Measurements from ENCODE around the gene ACAD11.

DNA sequence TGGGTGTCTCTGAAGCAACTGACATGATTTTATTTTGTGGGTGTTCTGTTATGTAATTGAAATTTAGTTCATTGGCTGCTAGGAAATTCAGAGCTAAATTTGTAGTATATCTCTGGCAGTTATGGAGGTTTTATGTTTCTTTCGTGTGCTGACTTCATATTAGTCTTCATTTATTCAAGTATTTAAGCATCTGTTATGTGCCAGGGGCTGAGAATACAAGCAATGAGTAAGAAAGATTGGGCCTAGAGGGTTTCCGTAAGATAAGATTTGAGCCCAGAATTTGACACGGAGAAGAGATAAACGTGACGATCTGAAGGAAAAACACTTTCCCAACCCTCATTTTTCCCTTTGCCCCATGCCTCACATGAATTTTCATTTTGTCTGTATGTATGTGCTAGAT is 137.7 kb downstream of the ACAD11 start:
- TF ChIP-seq, protein P1, sequence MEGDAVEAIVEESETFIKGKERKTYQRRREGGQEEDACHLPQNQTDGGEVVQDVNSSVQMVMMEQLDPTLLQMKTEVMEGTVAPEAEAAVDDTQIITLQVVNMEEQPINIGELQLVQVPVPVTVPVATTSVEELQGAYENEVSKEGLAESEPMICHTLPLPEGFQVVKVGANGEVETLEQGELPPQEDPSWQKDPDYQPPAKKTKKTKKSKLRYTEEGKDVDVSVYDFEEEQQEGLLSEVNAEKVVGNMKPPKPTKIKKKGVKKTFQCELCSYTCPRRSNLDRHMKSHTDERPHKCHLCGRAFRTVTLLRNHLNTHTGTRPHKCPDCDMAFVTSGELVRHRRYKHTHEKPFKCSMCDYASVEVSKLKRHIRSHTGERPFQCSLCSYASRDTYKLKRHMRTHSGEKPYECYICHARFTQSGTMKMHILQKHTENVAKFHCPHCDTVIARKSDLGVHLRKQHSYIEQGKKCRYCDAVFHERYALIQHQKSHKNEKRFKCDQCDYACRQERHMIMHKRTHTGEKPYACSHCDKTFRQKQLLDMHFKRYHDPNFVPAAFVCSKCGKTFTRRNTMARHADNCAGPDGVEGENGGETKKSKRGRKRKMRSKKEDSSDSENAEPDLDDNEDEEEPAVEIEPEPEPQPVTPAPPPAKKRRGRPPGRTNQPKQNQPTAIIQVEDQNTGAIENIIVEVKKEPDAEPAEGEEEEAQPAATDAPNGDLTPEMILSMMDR (conservative IDR thresholded peaks at IDR 0.05; ENCODE audit: low read length), result no peak
- TF ChIP-seq EZH2phosphoT487 (IDR thresholded peaks at IDR 0.05; ENCODE audit: borderline replicate concordance, low read depth, low read length), result no peak

Measured in OCI-LY7 (cell line).